Lower leg skin (tissue), 3 donors: Measurements from ENCODE around the gene TMEM94.

ENCODE experiments used
- POLR2A ChIP-seq, 2 donors: fragments of 450-650 bp; IDR thresholded peaks; one replicate each; pipeline ENCODE4 v1.6.1; 2016 to 2017; ENCODE audit warnings: antibody characterized with exemption in 2 of 2, mild to moderate bottlenecking in 1 of 2, moderate library complexity in 1 of 2
- TF ChIP-seq, protein P1 (sequence below), 3 donors: fragments of 450-650 bp; IDR thresholded peaks; one replicate each; pipeline ENCODE4 v1.5.1; 2016; ENCODE audit warnings: antibody characterized with exemption in 3 of 3, mild to moderate bottlenecking in 3 of 3, moderate library complexity in 2 of 3

DNA sequence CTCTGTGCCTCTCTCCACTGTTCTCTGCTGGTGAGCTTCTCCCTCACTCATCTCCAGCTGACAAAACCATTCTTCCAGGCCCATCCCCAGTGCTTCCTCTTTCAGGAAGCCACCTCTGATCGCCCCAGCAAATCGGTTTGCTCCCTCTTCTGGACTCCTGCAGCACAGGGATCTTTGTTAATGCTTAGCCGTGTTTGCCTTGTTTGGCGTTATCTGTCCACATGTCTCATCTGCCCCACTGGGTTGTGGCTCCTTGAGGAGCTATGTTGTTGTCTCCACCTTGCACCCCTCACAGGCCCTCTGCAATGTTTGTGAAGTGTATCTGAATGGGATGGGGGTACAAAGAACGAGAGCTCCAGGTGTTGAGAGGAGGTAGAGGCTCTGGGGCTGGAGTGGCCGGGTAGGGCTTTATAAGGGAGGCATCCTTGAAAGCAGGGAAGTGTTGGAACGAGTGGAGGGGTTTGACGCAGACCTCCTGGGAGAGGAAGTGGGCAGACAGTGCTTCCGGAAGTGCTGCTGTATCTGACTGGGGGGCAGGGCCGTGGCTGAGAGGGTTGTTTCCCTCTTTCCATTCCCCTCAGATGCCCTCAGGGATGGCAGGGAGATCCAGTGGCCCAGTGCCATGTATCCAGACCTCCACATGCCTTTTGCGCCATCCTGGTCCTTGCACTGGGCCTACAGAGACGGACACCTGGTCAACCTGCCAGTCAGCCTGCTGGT lies 31.1 kb downstream of the TMEM94 start:
- TF ChIP-seq, protein P1, sequence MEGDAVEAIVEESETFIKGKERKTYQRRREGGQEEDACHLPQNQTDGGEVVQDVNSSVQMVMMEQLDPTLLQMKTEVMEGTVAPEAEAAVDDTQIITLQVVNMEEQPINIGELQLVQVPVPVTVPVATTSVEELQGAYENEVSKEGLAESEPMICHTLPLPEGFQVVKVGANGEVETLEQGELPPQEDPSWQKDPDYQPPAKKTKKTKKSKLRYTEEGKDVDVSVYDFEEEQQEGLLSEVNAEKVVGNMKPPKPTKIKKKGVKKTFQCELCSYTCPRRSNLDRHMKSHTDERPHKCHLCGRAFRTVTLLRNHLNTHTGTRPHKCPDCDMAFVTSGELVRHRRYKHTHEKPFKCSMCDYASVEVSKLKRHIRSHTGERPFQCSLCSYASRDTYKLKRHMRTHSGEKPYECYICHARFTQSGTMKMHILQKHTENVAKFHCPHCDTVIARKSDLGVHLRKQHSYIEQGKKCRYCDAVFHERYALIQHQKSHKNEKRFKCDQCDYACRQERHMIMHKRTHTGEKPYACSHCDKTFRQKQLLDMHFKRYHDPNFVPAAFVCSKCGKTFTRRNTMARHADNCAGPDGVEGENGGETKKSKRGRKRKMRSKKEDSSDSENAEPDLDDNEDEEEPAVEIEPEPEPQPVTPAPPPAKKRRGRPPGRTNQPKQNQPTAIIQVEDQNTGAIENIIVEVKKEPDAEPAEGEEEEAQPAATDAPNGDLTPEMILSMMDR (IDR thresholded peaks at IDR 0.05), result no peak
- TF ChIP-seq POLR2A (IDR thresholded peaks at IDR 0.05), result no peak
